CD14-positive monocyte (primary cell): ENCODE measurements around the gene MAP2K5. TPM values are rescaled to one million over a fixed set of nuclear protein-coding genes. Genes with fewer than 3 reads are reported as not detected.

ENCODE experiments used
- DNase-seq, 3 donors: peaks; one replicate each; pipeline ENCODE4 v3.0.0-alpha.2; 2011 to 2022
- H2AFZ ChIP-seq: 2 replicates; pipeline ENCODE4 v1.6.0; 2012; ENCODE audit warnings: mild to moderate bottlenecking, low read depth, low read length, inconsistent platforms; ENCODE audit not compliant: insufficient read depth, poor library complexity, severe bottlenecking
- H3K27ac ChIP-seq, 2 donors: 1 replicate in 1 of 2; 2 replicates in 1 of 2; pipeline ENCODE4 v1.5.1; 2012 to 2013; ENCODE audit warnings: low read length in 2 of 2, control low read depth in 1 of 2, inconsistent platforms in 1 of 2, low read depth in 1 of 2, mild to moderate bottlenecking in 1 of 2
- H3K27me3 ChIP-seq, 2 donors: one replicate each; pipeline versions ENCODE4 v1.6.0 to v1.6.1; 2011 to 2013; ENCODE audit warnings: low read length in 2 of 2; ENCODE audit not compliant: control insufficient read depth in 2 of 2, insufficient read depth in 2 of 2
- H3K36me3 ChIP-seq, 2 donors: replicated peaks in 1 of 2; 1 replicate in 1 of 2; 2 replicates in 1 of 2; pipeline versions ENCODE4 v1.5.1 to v1.6.1; 2012 to 2013; ENCODE audit warnings: low read length in 2 of 2, control low read depth in 1 of 2, inconsistent platforms in 1 of 2, mild to moderate bottlenecking in 1 of 2; ENCODE audit not compliant: insufficient read depth in 2 of 2, control insufficient read depth in 1 of 2
- H3K4me1 ChIP-seq, 2 donors: 1 replicate in 1 of 2; 2 replicates in 1 of 2; pipeline versions ENCODE4 v1.5.1 to v1.6.1; 2012 to 2013; ENCODE audit warnings: low read length in 2 of 2, control low read depth in 1 of 2, inconsistent platforms in 1 of 2, mild to moderate bottlenecking in 1 of 2, moderate library complexity in 1 of 2; ENCODE audit not compliant: insufficient read depth in 2 of 2, control insufficient read depth in 1 of 2
- H3K4me2 ChIP-seq: replicated peaks from 2 replicates; pipeline ENCODE3; 2012; ENCODE audit warnings: low read length, moderate library complexity, mild to moderate bottlenecking; ENCODE audit not compliant: poor library complexity, severe bottlenecking; ENCODE audit errors: extremely low read depth
- H3K4me3 ChIP-seq, 3 experiments: fragments of 200-600 bp in 1 of 3; sonication (generic) in 1 of 3; replicated peaks in 1 of 3; 1 replicate in 2 of 3; 2 replicates in 1 of 3; pipeline ENCODE4 v1.5.1; 2011 to 2013; ENCODE audit warnings: low read length in 3 of 3, mild to moderate bottlenecking in 3 of 3, control low read depth in 2 of 3, low read depth in 2 of 3, inconsistent platforms in 1 of 3, moderate library complexity in 1 of 3
- H3K79me2 ChIP-seq: 2 replicates; pipeline ENCODE4 v1.6.0; 2012; ENCODE audit warnings: mild to moderate bottlenecking, control low read depth, inconsistent platforms, low read length, moderate library complexity; ENCODE audit not compliant: insufficient read depth
- H3K9ac ChIP-seq: 2 replicates; pipeline ENCODE4 v1.6.0; 2017; ENCODE audit warnings: low read length, mild to moderate bottlenecking; ENCODE audit not compliant: insufficient read depth, poor library complexity, severe bottlenecking
- H3K9me3 ChIP-seq, 2 donors: replicated peaks in 1 of 2; 1 replicate in 1 of 2; 2 replicates in 1 of 2; pipeline versions ENCODE4 v1.5.1 to v1.6.1; 2012 to 2013; ENCODE audit warnings: low read length in 2 of 2, control low read depth in 1 of 2; ENCODE audit not compliant: control insufficient read depth in 1 of 2, insufficient read depth in 1 of 2
- H4K20me1 ChIP-seq: 2 replicates; pipeline ENCODE4 v1.6.0; 2012; ENCODE audit warnings: mild to moderate bottlenecking, low read length, control low read depth, moderate library complexity; ENCODE audit not compliant: insufficient read depth
- H3K27ac Mint-ChIP-seq, 7 donors: one replicate each; pipeline ENCODE4 v1.8.0; 2020; ENCODE audit warnings: mild to moderate bottlenecking in 7 of 7, mixed read lengths in 7 of 7, moderate library complexity in 6 of 7, inconsistent platforms in 2 of 7
- H3K27me3 Mint-ChIP-seq, 3 donors: one replicate each; pipeline ENCODE4 v1.8.0; 2021 to 2022; ENCODE audit warnings: low read depth in 3 of 3, mild to moderate bottlenecking in 3 of 3, mixed read lengths in 3 of 3, moderate library complexity in 3 of 3, inconsistent platforms in 1 of 3
- H3K36me3 Mint-ChIP-seq, 2 donors: one replicate each; pipeline ENCODE4 v1.8.0; 2020; ENCODE audit warnings: mixed read lengths in 2 of 2, inconsistent platforms in 1 of 2, mild to moderate bottlenecking in 1 of 2
- H3K4me1 Mint-ChIP-seq: one replicate; pipeline ENCODE4 v1.8.0; 2020; ENCODE audit warnings: mild to moderate bottlenecking, mixed read lengths
- H3K4me3 Mint-ChIP-seq, 2 donors: one replicate each; pipeline ENCODE4 v1.8.0; 2020; ENCODE audit warnings: mild to moderate bottlenecking in 2 of 2, mixed read lengths in 2 of 2, moderate library complexity in 1 of 2
- H3K9me3 Mint-ChIP-seq, 7 donors: one replicate each; pipeline ENCODE4 v1.8.0; 2020 to 2022; ENCODE audit warnings: mixed read lengths in 7 of 7, mild to moderate bottlenecking in 6 of 7, moderate library complexity in 6 of 7, inconsistent platforms in 2 of 7
- CTCF ChIP-seq: fragments of 200-600 bp; IDR thresholded peaks from one replicate; pipeline ENCODE4 v1.8.0; 2022; ENCODE audit warnings: antibody characterized with exemption, mild to moderate bottlenecking
- WGBS: methylation state at CpG from one replicate; pipeline ENCODE4 v1.1.5; 2013; ENCODE audit warnings: missing lambda C conversion rate; ENCODE audit not compliant: insufficient coverage; 5-methylcytosine and 5-hydroxymethylcytosine counted together
- intact Hi-C, 2 donors: fragments of 100-400 bp; cut with micrococcal nuclease; formaldehyde crosslinking; loops; one replicate each; pipeline versions ENCODE4 v1.15.0 to v1.15.1; 2023
- polyA plus RNA-seq, 3 donors: library from polyadenylated mRNA; depleted of rRNA in 1 of 3; unstranded in 2 of 3; stranded (reverse) in 1 of 3; fragments of 300-500 nt in 2 of 3; fragments of >200 nt in 1 of 3; fragmentation: Illumina TruSeq in 2 of 3; gene quantifications; 1 replicate in 2 of 3; 2 replicates in 1 of 3; pipeline ENCODE4 v1.2.3, GENCODE V29; 2012 to 2021

Gene MAP2K5
- polyA plus RNA-seq, 3 donors, result 10.2 to 11.3 (median 10.6) TPM

DNA sequence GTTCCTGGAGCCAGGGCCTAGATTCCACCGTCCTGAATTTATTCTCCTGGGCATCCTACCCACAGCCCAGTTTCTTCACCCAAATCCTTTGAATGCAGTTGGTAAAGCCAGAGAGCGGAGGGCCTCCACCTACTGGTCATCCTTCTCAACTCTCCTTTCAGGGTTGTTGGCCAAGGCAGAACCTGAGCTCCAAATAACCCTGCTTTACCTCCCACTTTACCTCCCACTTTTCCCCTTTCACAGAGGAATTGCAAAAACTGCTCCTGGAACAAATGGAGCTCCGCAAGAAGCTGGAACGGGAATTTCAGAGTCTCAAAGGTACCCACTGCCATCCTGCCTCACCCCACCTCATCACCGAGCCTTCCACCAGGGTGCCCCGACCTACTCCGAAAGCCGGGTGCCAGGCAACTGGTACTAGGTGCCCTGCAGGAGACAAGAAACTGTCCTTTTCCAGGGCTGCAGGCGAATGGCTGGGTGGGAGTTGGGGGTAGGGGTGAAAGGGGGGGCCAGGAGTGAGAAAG is 289.6 kb downstream of the MAP2K5 start:
- Mint-ChIP-seq H3K4me1 (peaks cover 63% of the 10 kb centered on the region), H3K4me3 (peak overlapping the region in 1 of 2 donors; percentile 75), H3K36me3 (peaks cover 9 to 19% of the 10 kb centered on the region in 2 donors), H3K27me3 (peaks cover 79 to 98% (median 86%) of the 10 kb centered on the region in 3 donors), H3K27ac (no peak overlapping the region), H3K9me3 (peaks cover 0 to 36% (median 17%) of the 10 kb centered on the region in 7 donors)
- Histone ChIP-seq H3K27ac (no peak overlapping the region), H3K4me3 (no peak overlapping the region), H3K36me3 (no peaks in the 10 kb centered on the region), H3K4me2 (no peak overlapping the region), H3K4me1 (peaks cover 49 to 71% of the 10 kb centered on the region in 2 donors), H4K20me1 (no peaks in the 10 kb centered on the region), H3K79me2 (no peaks in the 10 kb centered on the region), H3K9ac (no peak overlapping the region), H2AFZ (no peak overlapping the region), H3K27me3 (peaks cover 79 to 88% of the 10 kb centered on the region in 2 donors), H3K9me3 (peaks cover 0 to 39% of the 10 kb centered on the region in 2 donors)
- intact Hi-C loops, result loop anchor here (5.0 to 10.0 kb wide), 2 partner anchors 307 to 375 kb away; partner anchors contain the start of gene C15orf61 (in 2 of the 2)
- WGBS, result 25% methylated on average over 6 of the region's 9 CpGs
- TF ChIP-seq CTCF, result no peak
- DNase-seq, result no peak

- Mint-ChIP-seq H3K9me3 (peaks cover 0 to 36% (median 17%) of the 10 kb centered on the region in 7 donors), H3K4me3 (peak overlapping the region; percentile 82 to 92), H3K4me1 (peaks cover 69% of the 10 kb centered on the region), H3K36me3 (peaks cover 9 to 19% of the 10 kb centered on the region in 2 donors), H3K27me3 (peaks cover 79 to 92% (median 88%) of the 10 kb centered on the region in 3 donors), H3K27ac (no peak overlapping the region)
- Histone ChIP-seq H3K36me3 (no peaks in the 10 kb centered on the region), H3K9me3 (peaks cover 0 to 35% of the 10 kb centered on the region in 2 donors), H3K27me3 (peaks cover 75 to 85% of the 10 kb centered on the region in 2 donors), H3K4me2 (peak overlapping the region; percentile 84), H3K27ac (no peak overlapping the region), H4K20me1 (no peaks in the 10 kb centered on the region), H2AFZ (no peak overlapping the region), H3K79me2 (no peaks in the 10 kb centered on the region), H3K4me1 (peaks cover 49 to 72% of the 10 kb centered on the region in 2 donors), H3K9ac (no peak overlapping the region), H3K4me3 (peak overlapping the region in 1 of 3 experiments; percentile 71)
- under 1% methylated on average over 17 of the region's 32 CpGs for WGBS
- no peak for TF ChIP-seq CTCF
- intact Hi-C loops, result loop anchor here (5.0 to 10.0 kb wide), 2 partner anchors 308 to 376 kb away; partner anchors contain the start of gene C15orf61 (in 2 of the 2)
- no peak for DNase-seq
These were observed 290.6 kb downstream of the MAP2K5 start for GRCh38 chr15:67832897-67833709.
